Esophagus muscularis mucosa (tissue), 4 donors: ENCODE measurements around the gene ZNF341. TPM values are rescaled to one million over a fixed set of nuclear protein-coding genes. Genes with fewer than 3 reads are reported as not detected.

Experiments used
- DNase-seq: peaks from one replicate; pipeline ENCODE4 v3.0.0-alpha.2; 2017; ENCODE audit errors: extremely low spot score
- H3K27ac ChIP-seq, 4 donors: fragments of 200-600 bp; sonication (generic); replicated peaks in 1 of 4; 1 replicate in 3 of 4; 2 replicates in 1 of 4; pipeline ENCODE4 v1.5.1; 2016 to 2019; ENCODE audit warnings: mild to moderate bottlenecking in 1 of 4
- H3K27me3 ChIP-seq, 4 donors: fragments of 200-600 bp; sonication (generic); one replicate each; pipeline versions ENCODE4 v1.5.1 to v1.6.0; 2016 to 2019
- H3K36me3 ChIP-seq, 4 donors: fragments of 200-600 bp; sonication (generic); one replicate each; pipeline ENCODE4 v1.5.1; 2016 to 2019
- H3K4me1 ChIP-seq, 4 donors: fragments of 200-600 bp; sonication (generic); one replicate each; pipeline ENCODE4 v1.5.1; 2016 to 2019
- H3K4me3 ChIP-seq, 4 donors: fragments of 200-600 bp; sonication (generic); 1 replicate in 2 of 4; 2 replicates in 2 of 4; pipeline ENCODE4 v1.5.1; 2016 to 2019; ENCODE audit warnings: mild to moderate bottlenecking in 4 of 4, moderate library complexity in 1 of 4
- H3K9me3 ChIP-seq, 4 donors: fragments of 200-600 bp; sonication (generic); 1 replicate in 3 of 4; 2 replicates in 1 of 4; pipeline ENCODE4 v1.5.1; 2016 to 2019
- EP300 ChIP-seq: sonication (generic); formaldehyde crosslinking; IDR thresholded peaks from one replicate; pipeline ENCODE4 v1.6.1; 2017; ENCODE audit warnings: antibody characterized with exemption
- POLR2A ChIP-seq: fragments of 450-650 bp; IDR thresholded peaks from one replicate; pipeline ENCODE4 v1.6.1; 2017; ENCODE audit warnings: antibody characterized with exemption, moderate library complexity, mild to moderate bottlenecking, low read depth
- POLR2AphosphoS5 ChIP-seq, 2 donors: sonication (generic); formaldehyde crosslinking; IDR thresholded peaks; one replicate each; pipeline ENCODE4 v1.6.1; 2017; ENCODE audit warnings: antibody characterized with exemption in 2 of 2
- WGBS: methylation state at CpG from one replicate; pipeline ENCODE4 v1.1.5; 2018; 5-methylcytosine and 5-hydroxymethylcytosine counted together
- intact Hi-C: fragments of 100-400 bp; cut with DNase I; formaldehyde crosslinking; loops from one replicate; pipeline ENCODE4 v1.15.1; 2023
- total RNA-seq, 4 donors: library from RNA; depleted of rRNA; stranded (reverse); fragments of >200 nt; gene quantifications; one replicate each; pipeline versions ENCODE4 v1.1.0 to v1.2.1, GENCODE V29; 2016
- TF ChIP-seq, protein P1 (sequence below), 3 experiments: fragments of 200-600 bp in 2 of 3; fragments of 450-650 bp in 1 of 3; sonication (generic) in 2 of 3; IDR thresholded peaks; one replicate each; pipeline ENCODE4 v1.5.1; 2017 to 2019; ENCODE audit warnings: antibody characterized with exemption in 3 of 3, mild to moderate bottlenecking in 2 of 3, moderate library complexity in 1 of 3

Gene ZNF341
- total RNA-seq, 4 donors from 2014 or later, result 1.7 to 4.2 (median 3.4) TPM

DNA sequence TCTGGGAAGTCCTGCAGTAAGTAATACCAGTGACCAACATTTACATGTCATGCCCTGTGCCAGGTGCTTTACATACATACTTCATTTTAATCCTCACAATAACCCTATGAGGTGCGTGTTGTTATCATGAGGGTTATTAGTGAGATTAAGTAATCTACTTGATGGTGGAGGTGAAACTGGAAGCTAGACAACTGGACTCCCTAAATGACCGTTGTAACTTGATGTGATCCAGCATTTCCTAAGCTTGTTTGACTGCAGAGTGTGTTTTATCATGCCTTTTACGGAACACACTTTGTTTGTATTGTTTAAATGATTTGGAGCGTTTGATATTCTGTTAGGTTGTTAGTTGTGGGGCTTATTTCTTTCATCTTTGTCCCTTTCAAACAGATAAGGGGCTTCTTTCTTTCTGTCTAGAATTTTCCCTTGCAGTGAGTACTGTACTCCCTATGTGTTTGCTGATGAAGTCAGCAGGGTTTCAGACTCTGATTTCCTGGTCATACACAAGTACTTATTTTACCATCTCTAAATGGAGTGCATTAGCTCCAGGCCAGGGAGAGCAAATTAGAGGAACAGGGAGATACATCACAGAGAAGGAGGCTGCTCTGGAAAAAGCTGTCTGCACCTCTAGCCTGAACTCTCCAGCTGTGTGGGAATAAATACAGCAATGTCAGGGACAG lies 109.1 kb downstream of the ZNF341 start:
- Histone ChIP-seq H3K36me3 (no peaks in the 10 kb centered on the region), H3K27me3 (no peaks in the 10 kb centered on the region), H3K27ac (no peak overlapping the region), H3K4me1 (peaks cover 82 to 93% (median 88%) of the 10 kb centered on the region in 4 donors), H3K9me3 (no peaks in the 10 kb centered on the region), H3K4me3 (no peak overlapping the region)
- DNase-seq, result no peak
- WGBS, result 57% methylated on average over 4 of the region's 4 CpGs
- TF ChIP-seq EP300, result no peak
- TF ChIP-seq, protein P1, sequence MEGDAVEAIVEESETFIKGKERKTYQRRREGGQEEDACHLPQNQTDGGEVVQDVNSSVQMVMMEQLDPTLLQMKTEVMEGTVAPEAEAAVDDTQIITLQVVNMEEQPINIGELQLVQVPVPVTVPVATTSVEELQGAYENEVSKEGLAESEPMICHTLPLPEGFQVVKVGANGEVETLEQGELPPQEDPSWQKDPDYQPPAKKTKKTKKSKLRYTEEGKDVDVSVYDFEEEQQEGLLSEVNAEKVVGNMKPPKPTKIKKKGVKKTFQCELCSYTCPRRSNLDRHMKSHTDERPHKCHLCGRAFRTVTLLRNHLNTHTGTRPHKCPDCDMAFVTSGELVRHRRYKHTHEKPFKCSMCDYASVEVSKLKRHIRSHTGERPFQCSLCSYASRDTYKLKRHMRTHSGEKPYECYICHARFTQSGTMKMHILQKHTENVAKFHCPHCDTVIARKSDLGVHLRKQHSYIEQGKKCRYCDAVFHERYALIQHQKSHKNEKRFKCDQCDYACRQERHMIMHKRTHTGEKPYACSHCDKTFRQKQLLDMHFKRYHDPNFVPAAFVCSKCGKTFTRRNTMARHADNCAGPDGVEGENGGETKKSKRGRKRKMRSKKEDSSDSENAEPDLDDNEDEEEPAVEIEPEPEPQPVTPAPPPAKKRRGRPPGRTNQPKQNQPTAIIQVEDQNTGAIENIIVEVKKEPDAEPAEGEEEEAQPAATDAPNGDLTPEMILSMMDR (IDR thresholded peaks at IDR 0.05), result no peak
- TF ChIP-seq POLR2A, result no peak
- no peak for TF ChIP-seq POLR2AphosphoS5 (IDR thresholded peaks at IDR 0.05)
- intact Hi-C loops, result no loop called here

DNA sequence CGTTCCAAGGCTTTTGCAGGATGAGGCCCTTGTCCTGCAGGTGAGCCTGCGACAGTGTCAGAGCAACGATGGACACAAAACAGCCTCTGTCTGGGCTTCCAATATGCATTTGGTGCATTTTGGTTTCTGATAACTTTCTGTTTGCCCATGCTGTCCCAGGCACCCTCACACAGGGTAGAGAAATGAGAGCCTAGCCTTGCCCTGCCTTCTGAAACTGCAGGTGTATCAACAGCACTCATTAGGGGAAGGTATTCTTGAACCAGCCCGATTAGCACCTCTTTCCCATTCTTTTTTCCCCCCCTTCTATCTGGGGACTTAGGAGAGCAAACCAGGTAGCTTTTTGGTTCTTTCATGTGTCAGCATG lies 109.6 kb downstream of the ZNF341 start:
- Histone ChIP-seq H3K4me1 (peaks cover 82 to 93% (median 88%) of the 10 kb centered on the region in 4 donors), H3K9me3 (no peaks in the 10 kb centered on the region), H3K36me3 (no peaks in the 10 kb centered on the region), H3K27ac (no peak overlapping the region), H3K4me3 (no peak overlapping the region), H3K27me3 (no peaks in the 10 kb centered on the region)
- DNase-seq, result no peak
- intact Hi-C loops, result no loop called here
- TF ChIP-seq POLR2AphosphoS5 (IDR thresholded peaks at IDR 0.05) (no peak), POLR2A (no peak), EP300 (no peak)
- TF ChIP-seq, protein P1 (IDR thresholded peaks at IDR 0.05), result no peak
- 76% methylated on average over 4 of the region's 4 CpGs for WGBS

Other genes with a start within 250 kb of the ZNF341 start
- 10 to 100 TPM; 11.3 to 17.7 (median 14.6) TPM for gene CBFA2T2, start 241.9 kb upstream of the ZNF341 start, total RNA-seq
- gene C20orf144, start 69.7 kb upstream of the ZNF341 start, total RNA-seq, result under 1 TPM in 1 of 4 donors, not detected in 3; 0.23 TPM
- gene ACTL10, start 65.1 kb upstream of the ZNF341 start, total RNA-seq, result 1 to 10 TPM; 1.3 to 2.5 (median 2.0) TPM
- gene NECAB3, start 57.6 kb upstream of the ZNF341 start, total RNA-seq, result 10 to 100 TPM; 34.1 to 43.4 (median 39.9) TPM
- gene E2F1, start 45.6 kb upstream of the ZNF341 start, total RNA-seq, result 1 to 10 TPM; 1.8 to 5.0 (median 2.9) TPM
- gene PXMP4, start 11.7 kb upstream of the ZNF341 start, total RNA-seq, result 10 to 100 TPM in 2 of 4 donors, 1 to 10 TPM in 2; 4.5 to 13.0 (median 9.2) TPM
- gene CHMP4B, start 79.4 kb downstream of the ZNF341 start, total RNA-seq, result 100 to 1,000 TPM in 2 of 4 donors, 10 to 100 TPM in 2; 90.8 to 116 (median 100) TPM